PFSK-1 (cell line): Measurements from ENCODE around the gene IDH3G.

Experiments
- POLR2AphosphoS5 ChIP-seq: IDR thresholded peaks from 2 replicates; pipeline ENCODE4 v1.6.1; 2012; ENCODE audit warnings: low read depth, mild to moderate bottlenecking, control low read depth, low read length, moderate library complexity
- REST ChIP-seq, 2 experiments: IDR thresholded peaks; 2 replicates each; pipeline versions ENCODE4 v1.6.1 to v1.8.0; 2011 to 2012; ENCODE audit warnings: low read depth in 2 of 2, low read length in 2 of 2, control low read depth in 1 of 2, inconsistent platforms in 1 of 2, mild to moderate bottlenecking in 1 of 2, moderate library complexity in 1 of 2; ENCODE audit not compliant: insufficient read depth in 1 of 2
- SIN3A ChIP-seq: IDR thresholded peaks from 2 replicates; pipeline ENCODE4 v1.6.1; 2012; ENCODE audit warnings: mild to moderate bottlenecking, low read length, moderate library complexity, borderline replicate concordance; ENCODE audit not compliant: insufficient read depth

- TF ChIP-seq POLR2AphosphoS5: no peak
- no peak for TF ChIP-seq SIN3A
- no peak for TF ChIP-seq REST (IDR thresholded peaks at IDR 0.05; ENCODE audit: insufficient read depth in 1 of 2, low read depth in 2 of 2, low read length in 2 of 2)
Observed at GRCh38 chrX:153830640-153831428, 36.7 kb upstream of the IDH3G start.
